Osteocyte (in vitro differentiated cells): ENCODE data around the gene PCNX1. TPM values are rescaled to one million over a fixed set of nuclear protein-coding genes. Genes with fewer than 3 reads are reported as not detected.

Experiments used
- DNase-seq: peaks from one replicate; pipeline ENCODE4 v3.0.0; 2021; ENCODE audit warnings: mixed read lengths; ENCODE audit not compliant: unreplicated experiment; ENCODE audit errors: extremely low spot score
- H3K27ac Mint-ChIP-seq: one replicate; pipeline ENCODE4 v1.8.0; 2021; ENCODE audit warnings: mild to moderate bottlenecking, mixed read lengths; ENCODE audit not compliant: unreplicated experiment
- H3K27me3 Mint-ChIP-seq: one replicate; pipeline ENCODE4 v1.8.0; 2021; ENCODE audit warnings: mixed read lengths; ENCODE audit not compliant: unreplicated experiment
- H3K36me3 Mint-ChIP-seq: one replicate; pipeline ENCODE4 v1.8.0; 2021; ENCODE audit warnings: mixed read lengths; ENCODE audit not compliant: unreplicated experiment
- H3K4me1 Mint-ChIP-seq: one replicate; pipeline ENCODE4 v1.8.0; 2021; ENCODE audit warnings: mixed read lengths; ENCODE audit not compliant: unreplicated experiment
- H3K4me3 Mint-ChIP-seq: one replicate; pipeline ENCODE4 v1.8.0; 2021; ENCODE audit warnings: mild to moderate bottlenecking, moderate library complexity, mixed read lengths; ENCODE audit not compliant: unreplicated experiment
- H3K9me3 Mint-ChIP-seq: one replicate; pipeline ENCODE4 v1.8.0; 2021; ENCODE audit warnings: mixed read lengths; ENCODE audit not compliant: unreplicated experiment
- total RNA-seq: library from RNA; stranded (reverse); gene quantifications from 2 replicates; pipeline ENCODE4 v1.2.1, GENCODE V29; 2021
- TF ChIP-seq, protein P1 (sequence below): fragments of 200-600 bp; sonication (generic); IDR thresholded peaks from 2 replicates; pipeline ENCODE4 v1.5.0; 2021; ENCODE audit warnings: antibody characterized with exemption, mild to moderate bottlenecking, moderate library complexity

The PCNX1 gene
- total RNA-seq, 1 donor from 2014 or later, result 72.2 TPM

DNA sequence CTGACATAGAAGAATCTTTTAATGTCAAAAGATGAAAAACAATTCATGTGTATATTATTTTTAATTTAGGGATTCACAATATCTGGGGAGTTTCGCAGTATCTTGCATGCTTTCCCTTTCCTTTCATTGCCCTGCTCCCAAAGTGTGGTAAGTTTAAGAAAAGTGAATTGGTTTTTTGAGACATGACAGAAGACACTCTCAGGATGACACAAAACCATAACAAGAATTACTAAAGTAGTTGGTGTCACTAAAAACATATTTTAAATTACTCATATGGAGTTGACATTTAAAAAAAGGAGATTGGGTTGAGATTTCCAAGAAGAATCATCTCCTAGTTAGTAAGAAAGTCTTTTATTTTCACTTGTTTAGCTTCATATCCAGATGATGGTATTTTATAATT, 5.1 kb upstream of the PCNX1 start:
- peaks cover 46% of the 10 kb centered on the region for H3K4me1 Mint-ChIP-seq
- TF ChIP-seq, protein P1, sequence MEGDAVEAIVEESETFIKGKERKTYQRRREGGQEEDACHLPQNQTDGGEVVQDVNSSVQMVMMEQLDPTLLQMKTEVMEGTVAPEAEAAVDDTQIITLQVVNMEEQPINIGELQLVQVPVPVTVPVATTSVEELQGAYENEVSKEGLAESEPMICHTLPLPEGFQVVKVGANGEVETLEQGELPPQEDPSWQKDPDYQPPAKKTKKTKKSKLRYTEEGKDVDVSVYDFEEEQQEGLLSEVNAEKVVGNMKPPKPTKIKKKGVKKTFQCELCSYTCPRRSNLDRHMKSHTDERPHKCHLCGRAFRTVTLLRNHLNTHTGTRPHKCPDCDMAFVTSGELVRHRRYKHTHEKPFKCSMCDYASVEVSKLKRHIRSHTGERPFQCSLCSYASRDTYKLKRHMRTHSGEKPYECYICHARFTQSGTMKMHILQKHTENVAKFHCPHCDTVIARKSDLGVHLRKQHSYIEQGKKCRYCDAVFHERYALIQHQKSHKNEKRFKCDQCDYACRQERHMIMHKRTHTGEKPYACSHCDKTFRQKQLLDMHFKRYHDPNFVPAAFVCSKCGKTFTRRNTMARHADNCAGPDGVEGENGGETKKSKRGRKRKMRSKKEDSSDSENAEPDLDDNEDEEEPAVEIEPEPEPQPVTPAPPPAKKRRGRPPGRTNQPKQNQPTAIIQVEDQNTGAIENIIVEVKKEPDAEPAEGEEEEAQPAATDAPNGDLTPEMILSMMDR, result no peak
- H3K27ac Mint-ChIP-seq, result peak overlapping the region; percentile 45
- no peaks in the 10 kb centered on the region for H3K9me3 Mint-ChIP-seq
- H3K27me3 Mint-ChIP-seq, result no peaks in the 10 kb centered on the region
- DNase-seq, result no peak
- H3K4me3 Mint-ChIP-seq, result no peak overlapping the region
- no peaks in the 10 kb centered on the region for H3K36me3 Mint-ChIP-seq

DNA sequence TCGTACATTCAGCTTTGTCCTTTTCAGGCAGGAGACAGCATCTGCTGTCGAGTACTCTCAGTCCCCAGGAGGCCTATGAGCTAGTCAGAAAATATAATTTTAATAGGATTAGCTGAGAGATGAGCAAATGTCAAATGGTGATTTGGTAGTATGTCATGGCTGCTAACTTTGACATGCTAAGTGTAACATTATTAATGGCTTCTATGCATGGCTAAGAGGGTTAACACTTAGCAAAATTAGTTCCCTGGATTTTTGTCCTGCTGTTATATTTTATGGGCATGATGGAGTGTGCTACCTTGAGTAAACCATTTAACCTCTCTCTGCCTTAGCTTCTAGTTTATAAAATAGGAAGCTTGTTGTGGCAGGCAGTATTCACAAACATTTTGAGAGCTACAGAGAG, 2.9 kb upstream of the PCNX1 start:
- Mint-ChIP-seq H3K36me3 (no peaks in the 10 kb centered on the region), H3K4me1 (peaks cover 35% of the 10 kb centered on the region), H3K27me3 (no peaks in the 10 kb centered on the region), H3K4me3 (no peak overlapping the region), H3K9me3 (no peaks in the 10 kb centered on the region), H3K27ac (no peak overlapping the region)
- TF ChIP-seq, protein P1, result no peak
- DNase-seq, result no peak

DNA sequence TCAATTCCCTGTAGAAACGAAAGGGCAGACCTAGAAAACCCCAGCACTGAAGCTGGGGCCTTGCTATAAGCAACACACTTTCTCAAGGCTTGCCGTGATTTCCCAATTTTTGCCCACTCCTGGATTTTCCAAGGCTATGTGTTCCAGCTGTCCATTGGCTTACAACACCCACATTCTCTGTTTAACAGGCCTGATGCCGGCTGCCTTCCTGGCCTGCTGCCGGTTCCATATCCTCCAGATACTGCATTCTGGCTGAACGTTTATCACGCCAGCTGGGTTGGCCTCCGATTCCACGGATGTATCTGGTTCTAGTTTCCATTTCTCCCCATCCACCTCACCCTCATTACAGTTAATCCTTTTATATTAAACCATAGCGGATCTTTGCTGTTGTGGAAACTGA, 2.0 kb upstream of the PCNX1 start:
- H3K4me3 Mint-ChIP-seq, result no peak overlapping the region
- H3K27me3 Mint-ChIP-seq, result no peaks in the 10 kb centered on the region
- TF ChIP-seq, protein P1, result no peak
- no peaks in the 10 kb centered on the region for H3K9me3 Mint-ChIP-seq
- no peak overlapping the region for H3K27ac Mint-ChIP-seq
- DNase-seq, result no peak
- no peaks in the 10 kb centered on the region for H3K36me3 Mint-ChIP-seq
- H3K4me1 Mint-ChIP-seq, result peaks cover 40% of the 10 kb centered on the region

DNA sequence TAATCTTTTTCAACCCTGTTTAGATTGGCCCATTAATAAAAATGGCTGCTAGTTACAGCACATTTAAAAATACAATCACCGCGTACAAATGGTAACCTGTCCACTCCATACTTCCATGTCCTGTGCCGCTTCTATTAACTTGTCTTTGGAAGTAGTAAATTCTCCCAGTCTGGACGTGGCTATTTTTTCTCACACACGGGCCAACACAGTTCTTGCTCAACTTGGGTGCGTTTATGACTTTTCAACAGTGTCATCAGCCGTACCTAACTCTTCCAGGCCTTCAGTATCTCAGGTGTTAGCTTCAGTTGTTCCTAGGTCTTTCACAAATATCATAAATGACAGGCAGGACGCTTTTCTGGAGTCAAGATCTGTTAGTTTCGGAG, 475 bp upstream of the PCNX1 start:
- Mint-ChIP-seq H3K27ac (peak overlapping the region; percentile 93), H3K4me3 (peak overlapping the region; percentile 78), H3K27me3 (no peaks in the 10 kb centered on the region), H3K9me3 (no peaks in the 10 kb centered on the region), H3K36me3 (no peaks in the 10 kb centered on the region), H3K4me1 (peaks cover 43% of the 10 kb centered on the region)
- TF ChIP-seq, protein P1, result no peak
- DNase-seq, result no peak

DNA sequence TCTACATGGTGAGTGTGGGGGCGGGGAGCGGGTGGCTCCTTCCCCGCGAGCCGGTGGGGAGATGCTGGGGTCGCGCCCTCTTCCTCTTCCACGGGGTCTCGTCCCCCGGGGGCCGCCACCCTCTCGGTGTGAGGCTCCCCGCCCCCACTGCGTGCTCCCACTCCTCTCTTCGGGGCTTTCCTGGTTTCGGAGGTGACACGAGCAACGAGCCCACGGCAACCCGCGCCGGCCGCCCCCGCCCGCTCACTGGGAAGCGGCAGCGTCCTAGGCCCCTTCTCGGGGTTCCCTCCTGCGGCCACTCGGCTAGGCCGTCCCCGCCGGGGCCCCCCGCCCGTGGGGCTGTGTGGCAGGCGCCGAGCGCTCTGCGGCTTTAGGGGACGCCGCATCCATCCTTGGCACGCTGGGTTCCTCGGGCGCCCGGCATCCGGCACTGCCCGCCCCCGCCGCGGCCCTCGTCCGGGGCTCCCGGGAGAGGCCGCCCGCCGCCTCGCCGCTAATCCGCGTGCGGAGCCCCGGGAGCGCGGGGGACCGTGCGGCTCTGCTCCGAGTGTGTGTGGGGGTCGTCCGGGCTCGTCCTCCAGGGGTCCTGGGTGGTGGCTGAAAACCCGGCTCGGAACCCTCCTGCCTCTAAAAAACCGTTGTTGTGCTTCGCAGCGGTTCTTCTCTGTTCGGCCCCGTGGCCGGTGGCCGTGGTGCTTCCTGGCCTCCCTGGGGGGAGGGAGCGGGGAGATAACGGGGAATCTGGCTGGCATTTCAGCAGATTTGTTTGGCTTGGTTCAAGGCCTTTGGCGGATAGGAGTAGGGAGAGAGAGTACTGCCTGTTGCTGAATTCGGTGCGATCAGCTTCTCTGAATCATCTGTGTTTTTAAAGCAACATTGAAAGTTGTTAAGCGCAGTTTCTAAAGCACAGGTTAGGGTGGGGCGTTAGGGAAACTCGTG, 1.0 kb downstream of the PCNX1 start:
- Mint-ChIP-seq H3K27ac (peak overlapping the region; percentile 89), H3K36me3 (no peaks in the 10 kb centered on the region), H3K9me3 (no peaks in the 10 kb centered on the region), H3K27me3 (no peaks in the 10 kb centered on the region), H3K4me3 (peak overlapping the region; percentile 90), H3K4me1 (peaks cover 48% of the 10 kb centered on the region)
- TF ChIP-seq, protein P1, result no peak
- DNase-seq, result peak; percentile 85
